Activated T-cell treated with anti-CD3 and anti-CD28 coated beads, Interleukin-2, amount 50 U/mL, for 72 hours (primary cell): ENCODE results near the gene AKAP7. TPM values are rescaled to one million over a fixed set of nuclear protein-coding genes. Genes with fewer than 3 reads are reported as not detected.

Source experiments
- ATAC-seq, 2 donors: fragments of 150-1000 bp; cut with Tn5 transposase; replicated peaks in 1 of 2; 2 replicates each; pipeline ENCODE4 v1.10.0; 2021; ENCODE audit warnings: moderate library complexity in 2 of 2, mild to moderate bottlenecking in 1 of 2
- DNase-seq, 2 donors: peaks; one replicate each; pipeline ENCODE4 v3.0.0; 2021 to 2022; ENCODE audit warnings: mixed read lengths in 1 of 2
- H3K27ac Mint-ChIP-seq: one replicate; pipeline ENCODE4 v1.8.0; 2022; ENCODE audit warnings: mild to moderate bottlenecking, moderate library complexity, mixed read lengths
- H3K27me3 Mint-ChIP-seq: one replicate; pipeline ENCODE4 v1.8.0; 2022; ENCODE audit warnings: low read depth, mixed read lengths
- H3K36me3 Mint-ChIP-seq, 2 donors: one replicate each; pipeline ENCODE4 v1.8.0; 2022; ENCODE audit warnings: mixed read lengths in 2 of 2, mild to moderate bottlenecking in 1 of 2; ENCODE audit not compliant: insufficient read depth in 2 of 2
- H3K4me1 Mint-ChIP-seq: one replicate; pipeline ENCODE4 v1.8.0; 2022; ENCODE audit warnings: low read depth, mixed read lengths
- H3K4me3 Mint-ChIP-seq, 2 donors: one replicate each; pipeline ENCODE4 v1.8.0; 2022; ENCODE audit warnings: mild to moderate bottlenecking in 2 of 2, mixed read lengths in 2 of 2, moderate library complexity in 2 of 2
- H3K9me3 Mint-ChIP-seq, 2 donors: one replicate each; pipeline ENCODE4 v1.8.0; 2022; ENCODE audit warnings: mixed read lengths in 2 of 2
- total RNA-seq, 2 donors: library from RNA; stranded (reverse); gene quantifications; one replicate each; pipeline ENCODE4 v1.2.3, GENCODE V29; 2022

The AKAP7 gene
- total RNA-seq, 2 donors from 2014 or later: 6.7 to 6.8 TPM

DNA sequence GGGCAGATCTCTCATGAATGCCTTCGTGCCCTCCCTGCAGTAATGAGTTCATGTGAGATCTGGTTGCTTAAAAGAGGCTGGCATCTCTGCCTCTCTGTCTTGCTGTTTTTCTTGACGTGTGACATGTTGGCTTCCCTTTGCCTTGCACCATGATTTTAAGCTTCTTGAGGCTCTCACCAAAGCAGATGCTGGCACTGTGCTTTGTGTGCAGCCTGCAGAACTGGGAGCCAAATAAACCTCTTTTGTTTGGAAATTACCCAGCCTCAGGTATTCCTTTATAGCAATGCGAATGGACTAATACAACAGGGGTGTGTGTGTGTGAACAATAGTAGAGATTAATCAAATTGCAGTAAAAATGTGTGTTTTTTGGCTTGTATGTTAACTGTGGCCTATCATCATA lies 8.1 kb downstream of the AKAP7 start:
- Mint-ChIP-seq H3K27me3 (no peaks in the 10 kb centered on the region), H3K27ac (no peak overlapping the region), H3K4me1 (no peaks in the 10 kb centered on the region), H3K36me3 (peaks cover 0 to 2% of the 10 kb centered on the region in 2 donors), H3K9me3 (no peaks in the 10 kb centered on the region), H3K4me3 (no peak overlapping the region)
- ATAC-seq (no peak), DNase-seq (no peak)

DNA sequence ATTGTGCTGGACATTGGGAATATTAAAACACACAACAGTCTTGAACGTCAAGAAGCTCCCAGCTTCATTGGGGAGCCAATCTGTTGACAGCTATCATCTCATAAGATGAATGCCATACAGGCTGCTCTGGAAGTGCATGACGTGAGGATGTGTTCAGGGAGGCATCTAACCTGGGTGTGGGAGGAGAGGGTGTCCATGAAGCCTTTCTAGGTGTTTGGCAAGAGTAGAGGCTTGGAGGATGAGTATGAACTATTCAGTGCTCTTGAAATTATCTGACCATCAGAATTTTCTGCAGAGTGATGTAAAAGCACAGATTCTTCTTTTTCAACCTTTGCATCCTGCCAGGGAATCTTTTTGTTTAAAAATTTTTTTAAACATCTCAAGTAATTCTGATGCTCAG lies 11.6 kb downstream of the AKAP7 start:
- DNase-seq (no peak), ATAC-seq (no peak)
- Mint-ChIP-seq H3K27me3 (no peaks in the 10 kb centered on the region), H3K4me3 (no peak overlapping the region), H3K36me3 (peaks cover 0 to 2% of the 10 kb centered on the region in 2 donors), H3K9me3 (no peaks in the 10 kb centered on the region), H3K27ac (no peak overlapping the region), H3K4me1 (no peaks in the 10 kb centered on the region)

- Mint-ChIP-seq H3K27ac (no peak overlapping the region), H3K36me3 (no peaks in the 10 kb centered on the region)
- no peak for DNase-seq
Measured at GRCh38 chr6:131156411-131156810, 21.1 kb downstream of the AKAP7 start.

DNA sequence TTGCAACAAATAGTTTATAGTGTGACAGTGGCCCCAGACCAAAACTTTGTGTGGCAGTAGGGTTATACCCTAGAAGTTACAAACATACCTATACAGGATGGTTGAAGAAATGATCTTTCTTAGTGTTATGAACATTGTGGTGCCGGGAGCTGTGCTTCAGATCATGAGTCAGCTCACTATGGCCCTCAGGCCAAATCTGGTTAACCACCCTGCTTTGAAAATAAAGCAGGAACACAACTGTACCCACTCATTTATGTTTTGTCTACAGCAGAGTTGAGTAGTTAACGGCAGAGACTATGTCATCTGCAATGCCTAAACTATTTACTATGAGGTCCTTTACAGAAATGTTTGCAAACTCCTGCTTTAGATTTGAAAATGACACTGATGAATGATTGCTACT lies 24.3 kb downstream of the AKAP7 start:
- Mint-ChIP-seq H3K4me3 (no peak overlapping the region), H3K27me3 (no peaks in the 10 kb centered on the region), H3K27ac (no peak overlapping the region), H3K9me3 (no peaks in the 10 kb centered on the region), H3K4me1 (no peaks in the 10 kb centered on the region), H3K36me3 (no peaks in the 10 kb centered on the region)
- DNase-seq (no peak), ATAC-seq (peak; percentile 39 to 46)

More at GRCh38 chr6:131156411-131156810, 21.1 kb downstream of the AKAP7 start:
- Mint-ChIP-seq H3K27me3 (no peaks in the 10 kb centered on the region), H3K4me1 (no peaks in the 10 kb centered on the region), H3K9me3 (no peaks in the 10 kb centered on the region), H3K4me3 (no peak overlapping the region)
- ATAC-seq: no peak

- Mint-ChIP-seq H3K4me3 (no peak overlapping the region), H3K27me3 (no peaks in the 10 kb centered on the region), H3K4me1 (no peaks in the 10 kb centered on the region), H3K27ac (no peak overlapping the region), H3K36me3 (no peaks in the 10 kb centered on the region), H3K9me3 (no peaks in the 10 kb centered on the region)
- no peak for DNase-seq
- ATAC-seq: no peak
Measured at GRCh38 chr6:131160254-131160758, 25.0 kb downstream of the AKAP7 start.

GRCh38 chr6:131161987-131162386 lies 26.7 kb downstream of the AKAP7 start:
- DNase-seq (no peak), ATAC-seq (no peak)
- no peak overlapping the region for H3K27ac Mint-ChIP-seq
- H3K4me3 Mint-ChIP-seq: no peak overlapping the region
- no peaks in the 10 kb centered on the region for H3K4me1 Mint-ChIP-seq
- H3K9me3 Mint-ChIP-seq: no peaks in the 10 kb centered on the region
- no peaks in the 10 kb centered on the region for H3K36me3 Mint-ChIP-seq
- H3K27me3 Mint-ChIP-seq: no peaks in the 10 kb centered on the region

DNA sequence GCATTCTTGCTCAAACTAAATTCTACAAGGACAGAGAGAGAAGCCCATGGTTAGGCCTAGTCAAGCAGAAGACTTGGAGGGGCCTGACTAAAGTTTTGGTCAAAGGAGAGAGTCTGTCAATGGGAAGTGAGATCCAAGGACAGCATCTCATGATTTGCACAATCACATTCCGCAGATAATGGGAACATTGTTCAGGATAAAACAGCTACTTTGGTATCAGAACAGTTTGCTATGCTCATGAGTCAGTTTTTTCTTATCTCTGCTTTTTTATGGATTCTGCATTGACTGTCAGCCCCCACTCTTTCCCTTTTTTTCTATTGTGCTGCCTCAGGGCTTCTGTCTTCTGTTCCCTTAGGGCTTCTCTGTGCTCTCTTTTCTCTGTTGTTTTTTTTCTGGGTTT lies 28.6 kb downstream of the AKAP7 start:
- ATAC-seq: no peak
- DNase-seq: no peak
- Mint-ChIP-seq H3K9me3 (no peaks in the 10 kb centered on the region), H3K27me3 (no peaks in the 10 kb centered on the region), H3K27ac (no peak overlapping the region), H3K36me3 (no peaks in the 10 kb centered on the region), H3K4me1 (no peaks in the 10 kb centered on the region), H3K4me3 (no peak overlapping the region)

- Mint-ChIP-seq H3K4me1 (no peaks in the 10 kb centered on the region), H3K4me3 (no peak overlapping the region), H3K27me3 (no peaks in the 10 kb centered on the region), H3K36me3 (no peaks in the 10 kb centered on the region), H3K9me3 (no peaks in the 10 kb centered on the region), H3K27ac (no peak overlapping the region)
- DNase-seq: no peak
- no peak for ATAC-seq
Measured at GRCh38 chr6:131164506-131164905, 29.2 kb downstream of the AKAP7 start.

GRCh38 chr6:131167773-131168172 lies 32.5 kb downstream of the AKAP7 start:
- Mint-ChIP-seq H3K4me1 (no peaks in the 10 kb centered on the region), H3K27ac (no peak overlapping the region), H3K36me3 (no peaks in the 10 kb centered on the region), H3K27me3 (no peaks in the 10 kb centered on the region), H3K9me3 (no peaks in the 10 kb centered on the region), H3K4me3 (no peak overlapping the region)
- DNase-seq (no peak), ATAC-seq (no peak)

- no peaks in the 10 kb centered on the region for H3K9me3 Mint-ChIP-seq
- H3K27me3 Mint-ChIP-seq: no peaks in the 10 kb centered on the region
- no peak overlapping the region for H3K27ac Mint-ChIP-seq
Measured at GRCh38 chr6:131169613-131170012, 34.3 kb downstream of the AKAP7 start.

DNA sequence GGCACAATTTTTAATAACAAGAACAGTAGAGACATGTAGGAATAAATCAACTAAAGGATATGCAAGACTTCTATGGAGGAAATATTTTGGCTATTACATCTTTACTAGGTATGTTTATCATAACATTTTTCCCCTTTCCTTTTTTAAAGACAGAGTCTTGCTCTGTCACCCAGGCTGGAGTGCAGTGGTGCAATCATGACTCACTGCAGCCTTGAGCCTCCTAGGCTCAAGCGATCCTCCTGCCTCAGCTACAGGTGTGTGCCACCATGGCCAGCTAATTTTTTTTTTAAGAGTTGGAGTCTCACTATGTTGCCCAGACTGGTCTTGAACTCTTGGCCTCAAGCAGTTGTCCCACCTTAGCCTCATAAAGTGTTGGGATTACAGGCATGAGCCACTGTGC lies 37.0 kb downstream of the AKAP7 start:
- no peak for ATAC-seq
- DNase-seq: no peak
- Mint-ChIP-seq H3K27me3 (no peaks in the 10 kb centered on the region), H3K9me3 (no peaks in the 10 kb centered on the region), H3K27ac (no peak overlapping the region), H3K36me3 (no peaks in the 10 kb centered on the region), H3K4me3 (no peak overlapping the region), H3K4me1 (no peaks in the 10 kb centered on the region)

More at GRCh38 chr6:131169613-131170012, 34.3 kb downstream of the AKAP7 start:
- Mint-ChIP-seq H3K4me3 (no peak overlapping the region), H3K4me1 (no peaks in the 10 kb centered on the region), H3K36me3 (no peaks in the 10 kb centered on the region)
- ATAC-seq (no peak), DNase-seq (no peak)

DNA sequence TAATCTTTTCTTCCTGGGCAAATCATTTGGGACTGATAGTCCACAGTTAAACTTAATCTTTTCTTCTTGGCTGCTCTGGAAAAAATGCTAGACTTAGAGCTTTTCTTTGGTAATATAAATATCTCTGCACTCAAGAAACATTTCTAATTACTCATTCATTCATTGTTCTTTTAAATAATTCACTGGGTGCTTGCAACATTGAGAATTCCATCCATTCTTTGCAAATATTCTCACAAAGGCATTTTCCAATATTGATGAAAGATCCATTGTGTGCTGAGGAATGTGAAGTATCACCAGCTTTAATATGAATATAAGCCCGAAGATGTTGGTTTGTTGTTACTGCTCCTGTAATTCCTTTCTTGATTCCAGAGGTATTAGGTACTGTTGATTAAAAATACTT lies 38.4 kb downstream of the AKAP7 start:
- no peak for ATAC-seq
- H3K36me3 Mint-ChIP-seq: no peaks in the 10 kb centered on the region
- H3K4me3 Mint-ChIP-seq: no peak overlapping the region
- H3K4me1 Mint-ChIP-seq: no peaks in the 10 kb centered on the region
- H3K9me3 Mint-ChIP-seq: no peaks in the 10 kb centered on the region
- H3K27ac Mint-ChIP-seq: no peak overlapping the region
- no peaks in the 10 kb centered on the region for H3K27me3 Mint-ChIP-seq
- DNase-seq: no peak

DNA sequence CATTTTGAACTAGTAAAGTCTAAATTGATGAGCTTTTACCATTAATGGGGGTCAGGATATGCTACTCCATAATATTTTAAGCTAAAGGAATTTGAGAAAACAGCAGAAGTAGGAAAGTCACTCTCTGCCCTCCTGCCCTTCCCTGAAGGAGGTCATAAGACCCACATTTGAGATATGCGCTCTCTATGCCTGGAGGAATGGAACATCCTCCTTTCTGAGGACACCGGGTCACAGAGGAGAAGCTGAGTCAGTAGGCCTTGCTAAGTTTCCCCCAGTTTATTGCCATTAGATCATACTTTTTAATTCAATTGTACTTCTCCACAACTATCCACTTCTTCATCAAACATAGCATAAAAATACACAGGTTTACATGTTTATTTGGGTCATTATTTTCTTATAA lies 40.3 kb downstream of the AKAP7 start:
- Mint-ChIP-seq H3K9me3 (no peaks in the 10 kb centered on the region), H3K36me3 (no peaks in the 10 kb centered on the region), H3K4me1 (no peaks in the 10 kb centered on the region)

DNA sequence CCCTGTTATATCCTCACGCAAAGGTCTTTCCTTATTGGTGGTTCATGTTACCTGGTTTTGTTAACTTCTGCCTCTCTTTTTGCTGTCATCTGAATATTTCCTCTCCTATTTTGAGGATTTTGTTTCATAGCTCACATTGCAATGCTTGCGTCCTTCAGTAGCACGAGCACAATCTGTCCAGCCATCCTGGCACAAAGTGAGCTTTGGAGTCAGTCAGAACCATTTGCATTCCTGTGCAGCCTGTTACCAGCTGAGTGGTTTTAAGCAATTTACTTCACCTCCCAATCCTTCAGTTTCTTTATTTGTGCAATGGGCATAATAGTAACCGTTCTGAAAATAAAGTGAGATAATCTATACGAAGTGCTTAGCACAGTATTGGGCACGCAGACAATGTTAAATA lies 42.7 kb downstream of the AKAP7 start:
- H3K27ac Mint-ChIP-seq: no peak overlapping the region
- H3K27me3 Mint-ChIP-seq: no peaks in the 10 kb centered on the region
- peaks cover 2% of the 10 kb centered on the region for H3K4me1 Mint-ChIP-seq
- no peaks in the 10 kb centered on the region for H3K9me3 Mint-ChIP-seq
- H3K36me3 Mint-ChIP-seq: no peaks in the 10 kb centered on the region
- DNase-seq (no peak), ATAC-seq (no peak)
- H3K4me3 Mint-ChIP-seq: no peak overlapping the region

More for the DNA sequence above, 40.3 kb downstream of the AKAP7 start:
- Mint-ChIP-seq H3K4me3 (no peak overlapping the region), H3K27ac (no peak overlapping the region), H3K27me3 (no peaks in the 10 kb centered on the region)
- ATAC-seq: no peak
- no peak for DNase-seq
